Lung (tissue), 13 donors: Measurements from ENCODE around the gene PPA1. TPM values are rescaled to one million over a fixed set of nuclear protein-coding genes. Genes with fewer than 3 reads are reported as not detected.

Experiments
- ATAC-seq: fragments of 200-7000 bp; cut with Tn5 transposase; one replicate; pipeline ENCODE4 v1.9.1; 2020; ENCODE audit warnings: moderate number of reproducible peaks; ENCODE audit not compliant: insufficient read depth, low FRiP score
- DNase-seq, 3 donors: peaks; one replicate each; pipeline ENCODE4 v3.0.0-alpha.2; 2013 to 2017
- H3K27ac ChIP-seq, 2 donors: one replicate each; pipeline ENCODE4 v1.5.1; 2013; ENCODE audit warnings: mild to moderate bottlenecking in 2 of 2, moderate library complexity in 2 of 2, control low read depth in 1 of 2, inconsistent platforms in 1 of 2, low read depth in 1 of 2, low read length in 1 of 2
- H3K27me3 ChIP-seq, 3 donors: one replicate each; pipeline ENCODE4 v1.5.1; 2013; ENCODE audit warnings: low read length in 2 of 3; ENCODE audit not compliant: control insufficient read depth in 3 of 3, insufficient read depth in 3 of 3
- H3K36me3 ChIP-seq, 4 donors: one replicate each; pipeline ENCODE4 v1.5.1; 2013; ENCODE audit warnings: low read length in 4 of 4, mild to moderate bottlenecking in 1 of 4, moderate library complexity in 1 of 4; ENCODE audit not compliant: control insufficient read depth in 4 of 4, insufficient read depth in 4 of 4
- H3K4me1 ChIP-seq, 5 donors: one replicate each; pipeline ENCODE4 v1.5.1; 2013; ENCODE audit warnings: low read length in 5 of 5, mild to moderate bottlenecking in 2 of 5, moderate library complexity in 1 of 5; ENCODE audit not compliant: control insufficient read depth in 5 of 5, insufficient read depth in 5 of 5
- H3K4me3 ChIP-seq: one replicate; pipeline ENCODE4 v1.5.1; 2013; ENCODE audit warnings: mild to moderate bottlenecking, control low read depth, moderate library complexity
- H3K9ac ChIP-seq, 2 donors: one replicate each; pipeline ENCODE4 v1.5.1; 2013; ENCODE audit warnings: low read length in 2 of 2, control low read depth in 1 of 2; ENCODE audit not compliant: insufficient read depth in 1 of 2
- H3K9me3 ChIP-seq, 4 donors: one replicate each; pipeline ENCODE4 v1.5.1; 2013; ENCODE audit warnings: low read length in 3 of 4, mild to moderate bottlenecking in 1 of 4, moderate library complexity in 1 of 4; ENCODE audit not compliant: control insufficient read depth in 4 of 4, insufficient read depth in 3 of 4
- CTCF ChIP-seq: IDR thresholded peaks from 2 replicates; pipeline ENCODE4 v1.5.1; 2012; ENCODE audit warnings: mild to moderate bottlenecking; ENCODE audit errors: control extremely low read depth, extremely low read depth
- WGBS, 2 donors: extraction: QIAGEN DNeasy Blood & Tissue Kit; methylation state at CpG; one replicate each; pipeline ENCODE4 v1.1.7; 2013; 5-methylcytosine and 5-hydroxymethylcytosine counted together
- polyA plus RNA-seq, 2 donors: library from polyadenylated mRNA; stranded (reverse); fragments of 200-250 nt; gene quantifications; one replicate each; pipeline ENCODE4 v1.2.1, GENCODE V29; 2013
- small RNA-seq: library from RNA; depleted of rRNA; stranded (forward); fragments of <200 nt; gene quantifications from one replicate; pipeline ENCODE3, GENCODE V24; 2014; ENCODE audit warnings: low replicate concordance
- total RNA-seq, 2 donors: library from RNA; depleted of rRNA in 1 of 2; stranded (reverse); fragments of >200 nt in 1 of 2; gene quantifications; one replicate each; pipeline ENCODE4 v1.2.1, GENCODE V29; 2014 to 2021
- donor health status: control.
- donor health status: control.
- donor health status: Bipolar disorder and iron deficiency.
- donor health status: healthy.
- donor health status: DM: yes; HTN: yes; CAD: no.

Gene PPA1
- total and polyA plus RNA-seq, 4 donors: 165 to 251 (median 190) TPM

GRCh38 chr10:70155255-70155838, 77.9 kb downstream of the PPA1 start:
- no peaks in the 10 kb centered on the region for H3K9me3 ChIP-seq
- no peak overlapping the region for H3K27ac ChIP-seq
- peaks cover 12 to 48% (median 33%) of the 10 kb centered on the region in 4 donors for H3K36me3 ChIP-seq
- 65 to 82% methylated on average over 3 of the region's 3 CpGs for whole genome bisulfite sequencing, 2 donors
- no peak overlapping the region for H3K9ac ChIP-seq
- no peak for DNase-seq
- ATAC-seq: no peak
- no peak for TF ChIP-seq CTCF
- H3K4me3 ChIP-seq: no peak overlapping the region
- no peaks in the 10 kb centered on the region for H3K27me3 ChIP-seq
- no peaks in the 10 kb centered on the region for H3K4me1 ChIP-seq

Small RNA genes lying within 50 kb of the gene (small RNA-seq; reads per million reads assigned to genes)
- gene RPS25P9: not detected

Other genes starting within 250 kb of the PPA1 start
- 10 to 100 TPM in 1 of 2 donors, 1 to 10 TPM in 1; 7.8 to 19.3 TPM for gene MACROH2A2, start 180.6 kb downstream of the PPA1 start, total RNA-seq
- gene MACROH2A2, start 180.6 kb downstream of the PPA1 start, polyA plus RNA-seq: 1 to 10 TPM; 5.7 to 8.1 TPM
- gene AIFM2, start 100.6 kb downstream of the PPA1 start, total RNA-seq: 10 to 100 TPM in 1 of 2 donors, 1 to 10 TPM in 1; 3.6 to 19.1 TPM
- gene AIFM2, start 100.6 kb downstream of the PPA1 start, polyA plus RNA-seq: 10 to 100 TPM; 12.0 to 19.1 TPM
- 10 to 100 TPM; 10.9 to 14.9 TPM for gene TYSND1, start 86.7 kb downstream of the PPA1 start, total RNA-seq
- gene TYSND1, start 86.7 kb downstream of the PPA1 start, polyA plus RNA-seq: 1 to 10 TPM; 7.5 to 8.9 TPM
- gene SAR1A, start 62.9 kb downstream of the PPA1 start, total RNA-seq: 100 to 1,000 TPM; 123 to 144 TPM
- 10 to 100 TPM; 56.0 to 60.1 TPM for gene SAR1A, start 62.9 kb downstream of the PPA1 start, polyA plus RNA-seq
- gene NPFFR1, start 50.6 kb upstream of the PPA1 start, total RNA-seq: 1 to 10 TPM in 1 of 2 donors, under 1 TPM in 1; 0.12 to 2.2 TPM
- under 1 TPM; 0.14 TPM for gene NPFFR1, start 50.6 kb upstream of the PPA1 start, polyA plus RNA-seq
- 10 to 100 TPM in 1 of 2 donors, 1 to 10 TPM in 1; 4.6 to 13.4 TPM for gene LRRC20, start 149.2 kb upstream of the PPA1 start, total RNA-seq
- 10 to 100 TPM in 1 of 2 donors, 1 to 10 TPM in 1; 5.9 to 10.0 TPM for gene LRRC20, start 149.2 kb upstream of the PPA1 start, polyA plus RNA-seq
- gene EIF4EBP2, start 170.7 kb upstream of the PPA1 start, total RNA-seq: 10 to 100 TPM; 59.7 to 63.3 TPM
- gene EIF4EBP2, start 170.7 kb upstream of the PPA1 start, polyA plus RNA-seq: 10 to 100 TPM; 21.8 to 22.9 TPM
- gene NODAL, start 208.3 kb upstream of the PPA1 start, total RNA-seq: not detected
- gene NODAL, start 208.3 kb upstream of the PPA1 start, polyA plus RNA-seq: not detected
- gene PALD1, start 245.3 kb upstream of the PPA1 start, total RNA-seq: 10 to 100 TPM; 15.5 to 19.7 TPM
- 10 to 100 TPM; 10.5 to 15.7 TPM for gene PALD1, start 245.3 kb upstream of the PPA1 start, polyA plus RNA-seq